Stimulated activated effector memory CD8-positive, alpha-beta T cell treated with anti-CD3 and anti-CD28 coated beads, Interleukin-12 subunit alpha, Interleukin-12 subunit beta, amount 100 ng/mL, for 72 hours (primary cell): ENCODE measurements around the gene CHST10.
"Not testable (repeated sequence)": the region's sequence is repeated elsewhere in the genome, so short reads cannot be mapped to it uniquely, and the experiment has no call there.

Source experiments
- ATAC-seq: fragments of 150-1000 bp; cut with Tn5 transposase; 2 replicates; pipeline ENCODE4 v1.10.0; 2021
- DNase-seq, 2 donors: peaks; one replicate each; pipeline ENCODE4 v3.0.0; 2021 to 2022; ENCODE audit warnings: low spot score in 2 of 2
- H3K27ac Mint-ChIP-seq: one replicate; pipeline ENCODE4 v1.8.0; 2022; ENCODE audit warnings: mild to moderate bottlenecking, mixed read lengths
- H3K36me3 Mint-ChIP-seq: one replicate; pipeline ENCODE4 v1.8.0; 2022; ENCODE audit warnings: mild to moderate bottlenecking, mixed read lengths
- H3K4me1 Mint-ChIP-seq: one replicate; pipeline ENCODE4 v1.8.0; 2022; ENCODE audit warnings: mixed read lengths
- H3K4me3 Mint-ChIP-seq: one replicate; pipeline ENCODE4 v1.8.0; 2022; ENCODE audit warnings: mild to moderate bottlenecking, mixed read lengths
- H3K9me3 Mint-ChIP-seq: one replicate; pipeline ENCODE4 v1.8.0; 2022; ENCODE audit warnings: mixed read lengths

The CHST10 gene

DNA sequence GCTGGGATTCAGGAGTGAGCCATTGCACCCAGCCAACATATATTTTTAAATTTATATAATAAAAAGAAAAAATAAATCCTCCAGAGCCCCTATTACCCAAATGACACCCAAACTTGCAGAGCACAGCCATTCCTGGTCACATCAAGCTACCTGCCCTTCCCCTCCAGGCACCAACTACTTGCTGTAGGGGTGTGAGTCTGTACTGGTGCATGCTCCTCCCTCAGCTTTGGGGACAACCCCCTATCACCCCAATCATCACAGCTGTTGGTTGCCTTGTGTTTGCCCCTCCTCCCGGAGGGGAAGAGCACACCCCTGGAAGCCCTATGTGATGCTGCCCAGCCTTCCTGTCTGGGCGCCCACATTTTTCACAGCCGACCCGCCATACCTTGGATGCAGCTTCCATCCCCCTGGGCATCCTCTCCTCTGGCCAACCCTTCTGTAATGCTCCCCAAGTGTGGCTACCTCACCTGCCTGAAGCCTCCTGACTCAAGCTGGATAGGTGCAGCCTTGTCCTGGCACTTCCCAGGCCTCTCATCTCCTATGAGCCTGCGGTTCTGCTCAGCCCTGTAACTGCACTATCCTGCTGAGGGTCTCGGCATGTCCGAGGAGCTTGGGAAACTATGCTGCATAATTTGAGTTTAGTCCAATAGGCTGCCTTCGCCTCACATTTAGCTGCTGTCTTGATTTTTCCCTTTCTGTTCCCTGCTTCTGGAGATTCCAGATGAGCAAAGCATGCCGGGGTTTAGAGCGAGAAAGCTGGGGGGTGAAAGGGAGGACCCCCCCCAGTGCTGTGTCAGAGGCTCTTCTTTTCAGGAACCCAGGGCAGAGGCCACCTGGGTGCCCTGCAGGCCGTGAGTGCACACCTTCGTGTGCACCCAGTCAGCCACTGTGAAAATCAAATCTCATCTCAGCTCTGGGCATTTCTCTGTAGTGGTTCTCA lies 27.2 kb downstream of the CHST10 start:
- H3K36me3 Mint-ChIP-seq, result no peaks in the 10 kb centered on the region
- no peaks in the 10 kb centered on the region for H3K4me1 Mint-ChIP-seq
- H3K9me3 Mint-ChIP-seq, result no peaks in the 10 kb centered on the region
- ATAC-seq (no peak), DNase-seq (no peak)
- H3K27ac Mint-ChIP-seq, result no peak overlapping the region
- no peak overlapping the region for H3K4me3 Mint-ChIP-seq

DNA sequence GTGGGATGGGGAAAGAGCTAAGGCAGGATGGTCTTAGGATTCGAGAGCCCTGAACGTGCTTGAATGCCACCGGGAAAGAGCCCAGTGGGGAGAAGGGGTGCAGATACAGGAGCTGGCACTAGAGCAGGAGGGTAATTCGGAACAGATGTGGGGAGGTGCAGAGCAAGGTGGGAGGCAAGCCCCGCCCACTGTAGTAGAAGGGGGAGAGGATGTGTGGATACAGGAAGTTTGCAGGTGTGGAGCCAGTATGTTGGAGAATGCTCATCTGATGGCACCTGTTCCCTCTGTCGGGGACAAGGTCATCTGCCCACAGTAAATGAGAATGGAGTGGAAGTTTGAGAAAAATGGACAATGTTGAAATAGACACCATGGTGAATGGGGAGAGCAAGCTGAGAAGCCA lies 28.8 kb downstream of the CHST10 start:
- Mint-ChIP-seq H3K4me3 (no peak overlapping the region), H3K36me3 (no peaks in the 10 kb centered on the region), H3K27ac (no peak overlapping the region), H3K4me1 (no peaks in the 10 kb centered on the region), H3K9me3 (no peaks in the 10 kb centered on the region)
- no peak for ATAC-seq
- DNase-seq, result no peak

DNA sequence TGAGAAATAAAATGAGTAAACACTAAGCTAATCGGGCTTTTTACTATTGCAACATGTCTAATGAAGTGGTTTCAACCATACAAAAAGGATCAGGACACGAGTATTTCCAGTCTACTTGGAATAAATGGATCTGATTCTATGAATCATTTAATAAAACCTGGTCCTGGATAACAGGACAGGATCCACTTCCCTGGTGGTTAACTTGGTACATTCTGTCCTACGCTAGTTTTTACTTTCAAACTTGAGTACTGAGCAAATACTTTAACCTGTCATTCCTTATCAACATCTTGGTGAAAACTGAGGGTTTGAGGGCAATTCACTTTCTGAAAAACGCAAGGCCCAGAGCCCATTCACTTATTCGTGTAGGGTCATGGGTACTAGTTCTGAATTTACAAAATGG lies 33.5 kb downstream of the CHST10 start:
- Mint-ChIP-seq H3K9me3 (no peaks in the 10 kb centered on the region), H3K4me1 (no peaks in the 10 kb centered on the region), H3K36me3 (no peaks in the 10 kb centered on the region), H3K27ac (no peak overlapping the region), H3K4me3 (no peak overlapping the region)
- no peak for DNase-seq
- no peak for ATAC-seq

DNA sequence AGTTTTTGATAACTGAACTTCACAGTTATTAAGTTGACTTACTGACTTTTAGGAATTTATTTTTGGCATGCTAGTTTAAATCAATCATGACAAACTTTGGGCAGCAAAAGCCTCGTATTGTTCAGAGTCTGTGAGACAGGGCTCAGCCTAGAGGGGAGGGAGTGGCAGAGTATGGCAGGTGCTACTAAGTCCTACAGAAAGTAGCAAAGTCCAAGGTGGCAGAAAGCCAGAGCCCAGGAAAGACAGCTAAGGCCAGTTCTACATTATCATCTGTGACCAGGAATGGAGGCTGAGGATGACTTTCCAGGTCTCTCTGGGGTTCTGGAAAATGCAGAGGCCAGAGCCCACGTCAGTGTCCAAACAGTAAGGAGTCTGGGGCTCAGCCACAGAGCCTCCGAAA lies 34.2 kb downstream of the CHST10 start:
- H3K4me1 Mint-ChIP-seq, result no peaks in the 10 kb centered on the region
- ATAC-seq, result no peak

DNA sequence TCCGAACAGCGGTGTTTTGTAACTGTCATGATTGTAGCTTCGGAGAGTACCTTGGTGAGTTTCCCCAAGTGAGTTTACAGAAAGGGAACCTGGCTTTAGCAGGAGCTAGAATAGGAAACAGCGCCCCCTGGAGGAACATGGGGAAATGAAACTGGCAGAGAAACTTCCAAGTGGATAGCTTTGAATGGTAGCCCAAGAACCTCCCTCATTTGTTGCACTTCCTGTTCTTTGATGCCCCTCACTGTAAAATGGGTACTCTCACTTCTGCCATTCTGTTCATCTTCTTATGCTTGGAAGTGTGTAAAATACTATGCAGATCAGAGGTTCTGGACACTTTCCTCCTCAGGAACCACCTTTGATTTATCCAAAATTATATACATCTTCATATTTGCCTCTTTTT lies 36.2 kb downstream of the CHST10 start:
- H3K27ac Mint-ChIP-seq, result no peak overlapping the region
- ATAC-seq (peak; percentile 28), DNase-seq (peak; percentile 60 to 83)
- H3K4me3 Mint-ChIP-seq, result no peak overlapping the region
- no peaks in the 10 kb centered on the region for H3K9me3 Mint-ChIP-seq
- no peaks in the 10 kb centered on the region for H3K4me1 Mint-ChIP-seq
- no peaks in the 10 kb centered on the region for H3K36me3 Mint-ChIP-seq

More for the DNA sequence above, 34.2 kb downstream of the CHST10 start:
- no peaks in the 10 kb centered on the region for H3K36me3 Mint-ChIP-seq
- H3K9me3 Mint-ChIP-seq, result no peaks in the 10 kb centered on the region
- DNase-seq, result no peak
- no peak overlapping the region for H3K27ac Mint-ChIP-seq
- H3K4me3 Mint-ChIP-seq, result no peak overlapping the region

DNA sequence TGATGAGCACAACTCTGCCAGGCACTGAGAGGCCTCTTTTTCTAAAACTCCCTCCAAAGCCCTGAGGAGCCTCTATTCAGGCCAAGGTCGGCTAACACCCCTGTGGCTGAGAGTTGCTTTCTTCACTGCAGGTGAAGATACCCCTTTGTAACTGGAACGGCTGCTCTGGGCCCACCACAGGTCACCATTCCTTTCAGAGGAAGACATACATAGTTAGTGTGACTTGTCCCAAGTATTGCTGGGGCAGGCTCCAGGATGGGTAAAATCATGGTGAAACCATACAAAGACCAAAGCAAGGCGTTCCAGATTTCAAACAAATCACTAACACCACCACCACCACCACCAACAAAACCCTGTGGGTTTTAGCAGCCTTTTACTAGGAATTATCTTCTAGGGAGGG lies 36.8 kb downstream of the CHST10 start:
- ATAC-seq (no peak), DNase-seq (no peak)
- Mint-ChIP-seq H3K4me1 (no peaks in the 10 kb centered on the region), H3K9me3 (no peaks in the 10 kb centered on the region), H3K36me3 (no peaks in the 10 kb centered on the region), H3K27ac (no peak overlapping the region), H3K4me3 (no peak overlapping the region)

DNA sequence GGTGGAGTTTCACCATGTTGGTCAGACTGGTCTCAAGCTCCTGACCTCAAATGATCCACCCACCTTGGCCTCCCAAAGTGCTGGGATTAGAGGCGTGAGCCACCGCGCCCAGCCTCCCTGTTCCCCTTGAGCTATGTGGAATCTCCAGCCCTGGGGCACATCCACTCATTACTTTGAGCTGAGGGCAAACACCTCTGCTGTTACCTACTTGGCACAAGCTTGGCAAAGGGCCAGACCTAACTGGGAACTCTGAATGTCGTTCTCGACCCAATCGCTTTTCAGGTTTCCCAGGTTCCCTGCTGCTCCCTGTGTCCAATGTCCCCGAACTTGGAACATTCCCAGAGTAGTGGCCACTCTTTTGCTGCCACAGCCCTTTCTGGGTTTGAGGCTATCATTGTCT lies 40.6 kb downstream of the CHST10 start:
- H3K9me3 Mint-ChIP-seq, result no peaks in the 10 kb centered on the region
- ATAC-seq (no peak), DNase-seq (no peak)
- H3K27ac Mint-ChIP-seq, result no peak overlapping the region
- H3K36me3 Mint-ChIP-seq, result no peaks in the 10 kb centered on the region
- H3K4me1 Mint-ChIP-seq, result no peaks in the 10 kb centered on the region
- no peak overlapping the region for H3K4me3 Mint-ChIP-seq

DNA sequence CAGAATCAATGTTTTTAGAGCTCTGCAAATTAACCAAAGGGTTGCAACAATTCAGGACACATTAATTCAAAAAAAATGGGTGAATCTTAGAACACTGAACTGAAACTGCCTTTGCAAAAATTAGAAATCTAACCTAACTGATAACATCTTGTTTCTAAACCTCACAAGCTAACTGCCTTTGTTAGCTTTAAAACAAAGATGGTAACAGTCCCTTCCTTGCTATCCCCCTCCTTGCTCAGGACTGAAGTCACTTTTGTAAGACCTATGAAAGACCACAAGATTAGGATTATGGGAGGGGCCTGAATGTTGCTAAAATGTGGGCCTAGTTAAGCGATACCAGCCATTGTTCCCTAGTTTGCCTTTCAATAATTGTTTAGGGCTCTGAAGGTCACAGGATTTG lies 50.3 kb downstream of the CHST10 start:
- H3K27ac Mint-ChIP-seq, result no peak overlapping the region
- no peak overlapping the region for H3K4me3 Mint-ChIP-seq
- H3K9me3 Mint-ChIP-seq, result peaks cover 10% of the 10 kb centered on the region
- no peaks in the 10 kb centered on the region for H3K4me1 Mint-ChIP-seq
- no peak for ATAC-seq
- DNase-seq, result no peak
- no peaks in the 10 kb centered on the region for H3K36me3 Mint-ChIP-seq

DNA sequence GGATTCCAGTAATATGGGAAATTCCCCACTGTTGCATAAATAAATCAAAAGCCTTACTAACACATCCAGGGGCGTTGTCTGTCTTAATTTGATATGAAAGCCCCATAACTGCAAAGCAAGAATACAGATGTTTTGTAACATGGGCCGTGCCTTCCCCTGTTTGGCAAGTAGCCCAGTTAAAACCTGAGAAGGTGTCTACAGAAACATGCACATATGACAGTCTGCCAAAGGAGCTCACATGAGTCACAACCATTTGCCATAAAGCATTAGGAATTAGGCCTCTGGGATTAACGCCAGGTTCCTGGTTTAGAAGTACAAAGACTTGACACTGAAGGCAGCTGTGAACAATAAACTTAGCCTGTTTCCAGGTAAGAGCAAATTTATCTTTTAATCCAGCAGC lies 52.0 kb downstream of the CHST10 start:
- no peak overlapping the region for H3K27ac Mint-ChIP-seq
- no peak overlapping the region for H3K4me3 Mint-ChIP-seq
- H3K9me3 Mint-ChIP-seq, result peaks cover 12% of the 10 kb centered on the region
- no peak for ATAC-seq
- no peak for DNase-seq
- H3K36me3 Mint-ChIP-seq, result no peaks in the 10 kb centered on the region
- H3K4me1 Mint-ChIP-seq, result no peaks in the 10 kb centered on the region

DNA sequence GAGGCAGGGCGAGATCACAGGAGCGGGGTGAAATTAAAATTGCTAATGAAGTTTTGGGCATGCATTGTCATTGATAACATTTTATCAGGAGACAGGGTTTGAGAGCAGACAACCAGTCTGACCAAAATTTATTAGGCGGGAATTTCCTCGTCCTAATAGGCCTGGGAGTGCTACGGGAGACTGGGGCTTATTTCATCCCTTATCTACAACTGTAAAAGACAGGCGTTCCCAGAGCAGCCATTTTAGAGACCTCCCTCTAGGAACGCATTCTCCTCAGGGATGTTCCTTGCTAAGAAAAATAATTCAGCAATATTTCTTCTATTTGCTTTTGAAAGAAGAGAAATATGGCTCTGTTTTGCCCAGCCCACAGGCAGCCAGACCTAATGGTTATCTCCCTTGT lies 55.2 kb downstream of the CHST10 start:
- DNase-seq, H3K4me3 Mint-ChIP-seq, H3K27ac Mint-ChIP-seq, ATAC-seq, H3K36me3 Mint-ChIP-seq, H3K4me1 Mint-ChIP-seq: not testable (repeated sequence)
- peaks cover 16% of the 10 kb centered on the region for H3K9me3 Mint-ChIP-seq

DNA sequence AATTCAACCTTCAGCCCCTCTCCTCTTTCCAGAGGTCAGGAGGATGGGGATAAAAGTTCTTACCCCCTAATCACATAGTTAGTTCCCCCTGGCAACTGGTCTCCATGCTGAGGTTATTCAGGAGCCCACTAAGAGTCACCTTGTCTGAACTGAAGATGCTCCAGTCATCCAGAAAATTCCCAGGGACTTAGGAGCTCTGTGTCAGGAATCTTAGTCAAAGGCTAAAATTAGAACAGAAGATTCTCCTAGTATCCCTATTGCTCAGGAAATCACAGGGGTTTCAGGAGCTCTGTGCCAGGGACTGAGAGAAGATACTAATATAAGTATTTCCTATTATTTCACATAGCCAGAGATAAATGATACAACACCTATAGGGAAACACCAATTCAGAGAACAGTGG lies 57.9 kb downstream of the CHST10 start:
- H3K4me3 Mint-ChIP-seq, result no peak overlapping the region
- H3K27ac Mint-ChIP-seq, result no peak overlapping the region
- ATAC-seq (no peak), DNase-seq (no peak)
- no peaks in the 10 kb centered on the region for H3K4me1 Mint-ChIP-seq
- peaks cover 16% of the 10 kb centered on the region for H3K9me3 Mint-ChIP-seq
- H3K36me3 Mint-ChIP-seq, result no peaks in the 10 kb centered on the region

DNA sequence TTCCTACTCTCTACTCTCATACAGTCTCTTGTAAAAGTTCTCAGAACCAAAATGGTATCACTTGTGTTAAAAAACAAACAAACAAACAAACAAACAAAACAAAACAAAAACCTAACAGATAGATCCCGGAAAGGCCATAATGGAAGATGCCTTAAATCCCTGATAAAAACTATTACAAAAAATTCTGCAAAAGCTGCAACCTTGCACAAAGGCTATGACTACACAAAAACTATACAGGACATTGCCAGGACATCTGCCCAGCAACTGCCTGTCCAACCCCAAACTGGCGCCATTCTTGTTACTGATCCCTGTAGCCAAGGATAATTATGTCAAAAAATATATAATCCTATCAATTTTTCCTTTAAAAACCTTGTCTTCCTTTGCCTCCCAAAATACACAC lies 58.9 kb downstream of the CHST10 start:
- Mint-ChIP-seq H3K9me3 (peaks cover 16% of the 10 kb centered on the region), H3K4me3 (no peak overlapping the region), H3K36me3 (no peaks in the 10 kb centered on the region), H3K27ac (no peak overlapping the region), H3K4me1 (no peaks in the 10 kb centered on the region)
- ATAC-seq, result no peak
- no peak for DNase-seq

DNA sequence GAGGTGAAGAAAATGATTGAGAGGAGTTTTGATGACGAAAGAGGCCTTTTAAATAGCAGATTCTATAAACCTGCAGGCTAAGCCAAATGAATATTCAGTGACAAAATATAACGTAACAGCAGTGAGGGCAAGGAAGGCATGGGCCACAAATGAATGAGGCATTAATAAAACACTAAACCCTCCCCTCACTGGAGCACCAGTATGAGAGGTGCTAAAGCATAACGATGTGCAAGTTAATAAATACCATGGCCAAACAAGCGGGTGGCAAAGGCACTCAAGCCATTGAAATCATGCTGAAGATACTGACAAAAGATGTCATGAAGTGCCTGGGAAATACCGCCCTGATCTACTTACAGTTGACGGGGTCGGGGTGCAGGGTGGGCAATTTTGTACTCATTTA lies 64.9 kb downstream of the CHST10 start:
- no peak overlapping the region for H3K4me3 Mint-ChIP-seq
- H3K27ac Mint-ChIP-seq, result no peak overlapping the region
- ATAC-seq, result no peak
- H3K4me1 Mint-ChIP-seq, result no peaks in the 10 kb centered on the region
- H3K36me3 Mint-ChIP-seq, result no peaks in the 10 kb centered on the region
- no peak for DNase-seq
- no peaks in the 10 kb centered on the region for H3K9me3 Mint-ChIP-seq

DNA sequence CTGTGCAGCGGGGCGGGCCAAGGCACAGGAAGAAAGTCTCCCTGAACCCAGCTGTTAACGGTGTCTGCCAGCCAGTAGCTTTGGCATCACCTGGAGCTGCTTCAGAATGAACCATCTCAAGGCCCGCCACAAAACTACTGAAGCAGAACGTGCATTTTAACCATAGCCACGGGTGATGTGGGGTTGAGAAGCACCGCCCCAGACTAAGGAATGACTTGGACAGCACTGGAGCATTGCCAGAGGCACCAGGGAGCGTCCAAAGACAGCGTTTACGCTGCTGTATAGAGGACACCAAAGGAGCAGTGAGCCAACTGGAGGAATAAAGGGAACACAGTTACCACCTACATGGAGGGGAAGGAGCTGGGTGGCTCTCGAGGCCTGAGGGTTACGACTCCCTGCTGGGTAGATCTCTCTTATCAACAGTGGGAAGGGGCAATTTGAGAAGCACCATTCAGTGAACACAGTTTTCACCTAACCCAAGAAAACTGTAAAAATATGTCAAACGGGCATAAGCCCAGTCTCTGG lies 66.7 kb downstream of the CHST10 start:
- H3K36me3 Mint-ChIP-seq, result no peaks in the 10 kb centered on the region
- H3K9me3 Mint-ChIP-seq, result no peaks in the 10 kb centered on the region
- DNase-seq (no peak), ATAC-seq (no peak)
- H3K4me1 Mint-ChIP-seq, result no peaks in the 10 kb centered on the region
- no peak overlapping the region for H3K4me3 Mint-ChIP-seq
- no peak overlapping the region for H3K27ac Mint-ChIP-seq

DNA sequence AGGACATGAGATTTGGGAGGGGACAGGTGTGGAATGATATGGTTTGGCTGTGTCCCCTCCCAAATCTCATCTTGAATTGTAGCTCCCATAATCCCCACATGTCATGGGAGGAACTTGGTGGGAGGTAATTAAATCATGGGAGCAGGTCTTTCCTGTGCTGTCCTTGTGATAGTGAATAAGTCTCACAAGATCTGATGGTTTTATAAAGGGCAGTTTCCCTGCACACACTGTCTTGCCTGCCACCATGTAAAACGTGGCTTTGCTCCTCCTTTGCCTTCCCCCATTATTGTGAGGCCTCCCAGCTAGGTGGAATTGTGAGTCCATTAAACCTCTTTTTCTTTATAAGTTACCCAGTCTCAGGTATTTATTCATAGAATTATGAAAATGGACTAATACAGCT lies 72.3 kb downstream of the CHST10 start:
- ATAC-seq, DNase-seq, H3K4me1 Mint-ChIP-seq, H3K36me3 Mint-ChIP-seq, H3K27ac Mint-ChIP-seq, H3K4me3 Mint-ChIP-seq, H3K9me3 Mint-ChIP-seq: not testable (repeated sequence)

DNA sequence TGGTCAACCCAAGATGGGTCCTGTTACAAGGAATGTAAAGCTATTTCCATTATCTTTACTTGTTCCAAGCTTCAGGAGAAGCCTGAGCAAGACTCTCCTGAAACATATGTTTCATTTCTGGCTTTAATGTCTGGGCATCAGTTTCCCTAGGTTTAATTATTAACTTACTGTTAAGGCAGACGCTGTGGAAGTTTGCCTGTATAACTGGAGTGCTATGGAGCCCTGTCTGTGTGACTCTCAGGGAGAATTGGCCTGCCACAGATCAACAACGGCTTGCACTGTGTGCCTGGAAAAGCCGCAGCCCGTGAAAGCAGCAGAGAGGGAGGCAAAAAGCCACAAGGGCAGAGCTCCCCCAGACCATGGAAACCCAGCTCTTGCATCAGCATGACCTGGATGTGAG lies 73.0 kb downstream of the CHST10 start:
- Mint-ChIP-seq H3K4me3 (no peak overlapping the region), H3K9me3 (no peaks in the 10 kb centered on the region), H3K27ac (no peak overlapping the region), H3K4me1 (no peaks in the 10 kb centered on the region), H3K36me3 (no peaks in the 10 kb centered on the region)
- ATAC-seq, result no peak
- DNase-seq, result no peak
